Measurements from ENCODE around the gene PLCG2.
"Not testable (repeated sequence)": the region's sequence is repeated elsewhere in the genome, so short reads cannot be mapped to it uniquely, and the experiment has no call there.

PLCG2 gene

DNA sequence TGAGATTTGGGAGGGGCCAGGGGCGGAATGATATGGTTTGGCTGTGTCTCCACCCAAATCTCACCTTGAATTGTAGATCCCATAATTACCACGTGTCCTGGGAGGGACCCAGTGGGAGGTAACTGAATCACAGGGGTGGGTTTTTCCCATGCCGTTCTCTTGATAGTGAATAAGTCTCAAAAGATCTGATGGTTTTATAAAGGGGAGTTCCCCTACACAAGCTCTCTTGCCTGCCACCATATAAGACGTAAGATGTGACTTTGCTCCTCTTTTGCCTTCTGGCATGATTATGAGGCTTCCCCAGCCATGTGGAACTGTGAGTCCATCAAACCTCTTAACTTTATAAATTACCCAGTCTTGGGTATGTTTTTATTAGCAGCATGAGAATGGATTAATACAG lies 230.7 kb downstream of the PLCG2 start:
- not testable (repeated sequence) for DNase-seq

GRCh38 chr16:82010649-82011048 lies 231.6 kb downstream of the PLCG2 start:
- DNase-seq: no peak

DNA sequence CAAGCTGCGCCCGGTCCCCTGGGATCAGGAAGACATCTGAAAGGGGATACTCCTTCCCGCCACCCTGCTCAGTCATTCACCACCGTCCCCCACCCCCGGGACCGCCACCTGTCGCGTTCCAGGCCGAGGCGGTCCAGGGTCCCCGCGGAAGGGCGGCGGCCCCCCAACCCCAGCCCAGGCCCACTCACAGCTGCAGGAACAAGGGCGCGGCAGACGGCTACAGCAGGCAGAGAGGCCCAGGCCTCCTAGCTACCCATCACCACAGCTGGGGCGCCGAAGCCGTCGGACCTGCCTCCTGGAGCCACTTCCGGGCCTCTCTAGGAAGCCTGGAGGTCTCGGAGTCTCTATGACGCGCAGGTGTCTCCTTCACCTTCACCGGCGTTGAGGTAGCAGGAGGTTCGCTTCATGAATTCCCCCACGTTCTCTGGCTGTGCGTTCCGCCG lies 232.1 kb downstream of the PLCG2 start, which contains the start of gene SDR42E1:
Gene SDR42E1, minus strand, starts transcription at position 272 of the 443 bp plus-strand sequence. CDS start 10,612 bp downstream, outside the sequence.
- DNase-seq: peak in 3 of 4 experiments; percentile 25 to 60 (median 27)
